Liver (tissue), 9 donors: ENCODE data around the gene TSHZ3. TPM values are rescaled to one million over a fixed set of nuclear protein-coding genes. Genes with fewer than 3 reads are reported as not detected.

Experiments
- DNase-seq: peaks from one replicate; pipeline ENCODE4 v3.0.0-alpha.2; 2017; ENCODE audit warnings: low spot score
- H3K27ac ChIP-seq, 2 donors: one replicate each; pipeline ENCODE4 v1.7.0; 2013; ENCODE audit warnings: inconsistent platforms in 2 of 2, low read length in 2 of 2, control low read depth in 1 of 2, low read depth in 1 of 2, mild to moderate bottlenecking in 1 of 2
- H3K27me3 ChIP-seq, 4 donors: one replicate each; pipeline versions ENCODE4 v1.6.1 to v1.7.0; 2013; ENCODE audit warnings: low read length in 3 of 4, inconsistent platforms in 1 of 4, mild to moderate bottlenecking in 1 of 4, moderate library complexity in 1 of 4; ENCODE audit not compliant: control insufficient read depth in 4 of 4, insufficient read depth in 4 of 4
- H3K36me3 ChIP-seq, 4 donors: one replicate each; pipeline versions ENCODE4 v1.6.1 to v1.7.0; 2013; ENCODE audit warnings: low read length in 3 of 4, mild to moderate bottlenecking in 3 of 4, low read depth in 1 of 4, moderate library complexity in 1 of 4; ENCODE audit not compliant: control insufficient read depth in 4 of 4, insufficient read depth in 3 of 4
- H3K4me1 ChIP-seq, 4 donors: one replicate each; pipeline versions ENCODE4 v1.6.1 to v1.7.0; 2013; ENCODE audit warnings: low read length in 3 of 4, mild to moderate bottlenecking in 3 of 4, moderate library complexity in 1 of 4; ENCODE audit not compliant: control insufficient read depth in 4 of 4, insufficient read depth in 4 of 4
- H3K4me3 ChIP-seq, 3 donors: one replicate each; pipeline versions ENCODE4 v1.6.1 to v1.7.0; 2013; ENCODE audit warnings: low read length in 3 of 3, control low read depth in 1 of 3, low read depth in 1 of 3, mild to moderate bottlenecking in 1 of 3
- H3K9ac ChIP-seq, 2 donors: one replicate each; pipeline ENCODE4 v1.7.0; 2013; ENCODE audit warnings: low read length in 2 of 2, mild to moderate bottlenecking in 2 of 2, moderate library complexity in 2 of 2, control low read depth in 1 of 2, low read depth in 1 of 2
- H3K9me3 ChIP-seq, 4 donors: one replicate each; pipeline versions ENCODE4 v1.6.1 to v1.7.0; 2013; ENCODE audit warnings: low read length in 3 of 4; ENCODE audit not compliant: control insufficient read depth in 4 of 4
- ATF3 ChIP-seq: IDR thresholded peaks from 2 replicates; pipeline ENCODE4 v1.6.1; 2016; ENCODE audit warnings: antibody characterized with exemption
- CTCF ChIP-seq: fragments of 150-350 bp; IDR thresholded peaks from 2 replicates; pipeline ENCODE4 v1.5.1; 2017; ENCODE audit warnings: improper control_type of control experiment, low read depth, low read length; ENCODE audit not compliant: missing input control
- EGR1 ChIP-seq, 2 donors: IDR thresholded peaks; 2 replicates each; pipeline ENCODE4 v1.6.1; 2016 to 2018; ENCODE audit warnings: antibody characterized with exemption in 2 of 2, low read depth in 2 of 2
- FOXA1 ChIP-seq: IDR thresholded peaks from 2 replicates; pipeline ENCODE4 v1.6.1; 2016; ENCODE audit warnings: antibody characterized with exemption
- FOXA2 ChIP-seq: IDR thresholded peaks from 2 replicates; pipeline ENCODE4 v1.6.1; 2016; ENCODE audit warnings: antibody characterized with exemption
- GABPA ChIP-seq, 2 donors: IDR thresholded peaks in 1 of 2; conservative IDR thresholded peaks in 1 of 2; 2 replicates each; pipeline ENCODE4 v1.6.1; 2016; ENCODE audit warnings: antibody characterized with exemption in 2 of 2, mild to moderate bottlenecking in 1 of 2, moderate library complexity in 1 of 2
- HNF4A ChIP-seq, 2 donors: conservative IDR thresholded peaks; 2 replicates each; pipeline ENCODE4 v1.6.1; 2016; ENCODE audit warnings: antibody characterized with exemption in 2 of 2, mild to moderate bottlenecking in 2 of 2
- HNF4G ChIP-seq: IDR thresholded peaks from 2 replicates; pipeline ENCODE4 v1.6.1; 2016; ENCODE audit warnings: antibody characterized with exemption
- JUND ChIP-seq, 2 donors: IDR thresholded peaks; 2 replicates each; pipeline ENCODE4 v1.6.1; 2016; ENCODE audit warnings: antibody characterized with exemption in 2 of 2
- MAX ChIP-seq: IDR thresholded peaks from 2 replicates; pipeline ENCODE4 v1.6.1; 2016; ENCODE audit warnings: antibody characterized with exemption
- NR2F2 ChIP-seq: IDR thresholded peaks from 2 replicates; pipeline ENCODE4 v1.6.1; 2016; ENCODE audit warnings: antibody characterized with exemption
- RAD21 ChIP-seq, 2 donors: IDR thresholded peaks; 2 replicates each; pipeline ENCODE4 v1.6.1; 2016; ENCODE audit warnings: antibody characterized with exemption in 2 of 2, mild to moderate bottlenecking in 2 of 2
- REST ChIP-seq: IDR thresholded peaks from 2 replicates; pipeline ENCODE4 v1.6.1; 2016; ENCODE audit warnings: antibody characterized with exemption, mild to moderate bottlenecking
- RXRA ChIP-seq, 2 donors: IDR thresholded peaks; 2 replicates each; pipeline ENCODE4 v1.6.1; 2017 to 2018; ENCODE audit warnings: antibody characterized with exemption in 2 of 2, mild to moderate bottlenecking in 1 of 2
- SP1 ChIP-seq: IDR thresholded peaks from 2 replicates; pipeline ENCODE4 v1.6.1; 2018; ENCODE audit warnings: antibody characterized with exemption, mild to moderate bottlenecking
- TAF1 ChIP-seq: conservative IDR thresholded peaks from 2 replicates; pipeline ENCODE4 v1.6.1; 2016; ENCODE audit warnings: antibody characterized with exemption, mild to moderate bottlenecking
- YY1 ChIP-seq: IDR thresholded peaks from 2 replicates; pipeline ENCODE4 v1.6.1; 2016; ENCODE audit warnings: antibody characterized with exemption, mild to moderate bottlenecking
- ZBTB33 ChIP-seq: IDR thresholded peaks from 2 replicates; pipeline ENCODE4 v1.6.1; 2016; ENCODE audit warnings: antibody characterized with exemption
- WGBS: extraction: QIAGEN DNeasy Blood & Tissue Kit; methylation state at CpG from one replicate; pipeline ENCODE4 v1.1.7; 2013; 5-methylcytosine and 5-hydroxymethylcytosine counted together
- polyA plus RNA-seq, 2 donors: library from polyadenylated mRNA; stranded (reverse) in 1 of 2; unstranded in 1 of 2; fragments of 200-250 nt in 1 of 2; fragments of >200 nt in 1 of 2; fragmentation: Nextera tagmentation in 1 of 2; extraction: Ambion mirVana in 1 of 2; gene quantifications; one replicate each; pipeline versions ENCODE4 v1.2.1 to v1.2.3, GENCODE V29; 2013 to 2015
- total RNA-seq, 2 donors: library from RNA; depleted of rRNA; stranded (reverse); fragments of >200 nt; gene quantifications; one replicate each; pipeline ENCODE4 v1.2.3, GENCODE V29; 2014
- donor health status: healthy.
- donor health status: healthy.
- donor health status: healthy.
- donor health status: healthy.
- donor health status: healthy.

Gene TSHZ3
- total and polyA plus RNA-seq, 4 donors: 0.42 to 3.3 (median 0.68) TPM

GRCh38 chr19:31314849-31315629 lies 34.2 kb downstream of the TSHZ3 start:
- H3K9me3 ChIP-seq: no peaks in the 10 kb centered on the region
- H3K36me3 ChIP-seq: no peaks in the 10 kb centered on the region
- 63% methylated on average over 14 of the region's 14 CpGs for WGBS
- peaks cover 0 to 8% (median 0%) of the 10 kb centered on the region in 4 donors for H3K27me3 ChIP-seq
- H3K4me1 ChIP-seq: peaks cover 0 to 3% (median 0%) of the 10 kb centered on the region in 4 donors
- TF ChIP-seq ATF3 (no peak), MAX (no peak), HNF4G (no peak), SP1 (no peak), FOXA1 (no peak), REST (no peak), YY1 (no peak), GABPA (IDR thresholded peaks at IDR 0.05 in 1 of 2, conservative IDR thresholded peaks at IDR 0.05 in 1 of 2) (no peak), TAF1 (no peak), HNF4A (conservative IDR thresholded peaks at IDR 0.05) (no peak), RAD21 (IDR thresholded peaks at IDR 0.05) (no peak), NR2F2 (no peak), JUND (IDR thresholded peaks at IDR 0.05) (no peak), ZBTB33 (no peak), RXRA (IDR thresholded peaks at IDR 0.05) (no peak), FOXA2 (no peak), CTCF (no peak), EGR1 (IDR thresholded peaks at IDR 0.05; ENCODE audit: low read depth in 2 of 2) (no peak)
- DNase-seq: no peak
- H3K4me3 ChIP-seq: no peak overlapping the region
- H3K9ac ChIP-seq: no peak overlapping the region
- no peak overlapping the region for H3K27ac ChIP-seq
